ENCODE data around the gene EXOSC5.
"Not testable (repeated sequence)": the region's sequence is repeated elsewhere in the genome, so short reads cannot be mapped to it uniquely, and the experiment has no call there.

The EXOSC5 gene

DNA sequence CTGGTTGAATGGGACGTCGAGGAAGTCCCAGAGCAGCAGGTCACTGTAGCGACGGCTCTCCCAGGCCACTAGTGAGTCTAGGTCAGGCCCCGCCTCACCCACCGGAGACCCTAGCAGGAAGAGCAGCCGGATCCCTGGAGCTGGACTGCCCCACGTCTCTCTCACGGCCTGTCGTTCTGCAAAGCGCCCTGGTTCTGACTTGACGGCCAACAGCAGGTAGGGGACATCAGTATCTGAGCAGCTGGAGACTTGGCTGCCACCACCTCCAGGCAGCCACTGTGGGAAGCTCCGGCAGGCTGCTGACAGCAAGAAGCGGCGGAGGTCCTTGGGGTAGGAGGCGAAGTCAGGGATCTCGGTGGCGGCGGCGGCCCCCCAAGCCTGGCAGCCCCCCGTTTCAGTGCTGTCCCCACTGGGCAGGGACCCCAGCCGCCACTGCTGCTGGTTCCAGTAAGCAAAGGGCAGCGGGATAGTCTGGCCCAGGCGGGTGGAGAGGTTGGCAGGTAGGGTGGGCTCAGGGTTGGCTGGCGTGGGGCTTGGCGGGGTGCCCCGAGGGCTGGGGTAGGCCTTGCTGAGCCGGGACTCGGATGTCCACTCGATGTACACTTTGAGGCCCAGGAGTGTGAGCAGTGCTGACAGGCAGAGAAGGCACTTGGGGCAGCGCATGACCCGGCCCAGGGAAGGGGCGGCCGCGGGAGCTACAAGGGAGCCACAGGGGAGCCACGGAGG is 29.1 kb upstream of the EXOSC5 start:
- no peak for DNase-seq (ENCODE audit: low read depth)

DNA sequence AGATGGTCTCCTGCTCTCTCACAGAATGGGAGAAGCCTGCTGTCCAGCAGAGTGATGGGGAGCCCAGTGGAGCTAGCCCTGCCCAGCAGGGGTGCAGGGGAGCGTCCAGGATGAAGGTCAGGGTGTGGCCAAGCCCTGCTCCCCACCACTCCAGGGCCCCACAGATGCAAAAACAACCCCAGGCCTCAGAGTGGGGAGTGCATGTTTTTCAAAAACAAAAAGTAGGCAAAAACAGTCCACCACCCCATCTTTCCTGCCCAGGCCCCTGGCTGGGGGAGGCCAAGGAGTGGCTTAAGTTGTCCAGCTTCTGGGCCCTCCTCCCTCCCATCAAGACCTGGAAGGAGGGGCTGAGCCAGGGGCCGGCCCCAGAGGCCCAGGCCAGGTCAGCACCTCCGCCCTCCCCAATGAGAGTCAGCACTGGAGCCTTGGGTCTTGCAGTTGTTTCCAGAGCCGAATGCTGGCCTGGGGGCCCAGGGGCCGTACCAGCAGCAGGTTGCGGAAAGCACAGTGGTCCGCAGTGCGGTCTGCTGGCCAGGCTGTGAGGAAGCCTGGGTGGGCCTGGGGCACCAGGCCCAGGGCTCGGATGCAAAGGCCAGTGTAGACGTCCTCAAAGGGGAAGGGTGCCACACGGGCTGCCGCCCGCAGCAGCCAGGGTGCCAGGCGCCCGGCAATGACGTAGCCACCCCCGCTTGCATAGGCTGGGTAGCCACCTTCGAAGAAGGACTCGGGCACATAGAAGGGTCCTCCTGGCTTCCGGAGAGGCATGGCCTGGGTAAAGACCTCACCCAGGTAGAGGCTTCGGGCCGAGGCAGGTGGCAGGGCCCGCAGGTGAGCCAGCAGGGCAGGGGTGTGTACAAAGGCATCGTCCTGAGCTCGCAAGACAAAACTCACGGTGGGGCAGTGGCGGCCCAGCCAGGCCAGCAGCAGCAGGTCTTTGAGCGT is 28.3 kb upstream of the EXOSC5 start:
- DNase-seq (ENCODE audit: low read depth) = no peak

DNA sequence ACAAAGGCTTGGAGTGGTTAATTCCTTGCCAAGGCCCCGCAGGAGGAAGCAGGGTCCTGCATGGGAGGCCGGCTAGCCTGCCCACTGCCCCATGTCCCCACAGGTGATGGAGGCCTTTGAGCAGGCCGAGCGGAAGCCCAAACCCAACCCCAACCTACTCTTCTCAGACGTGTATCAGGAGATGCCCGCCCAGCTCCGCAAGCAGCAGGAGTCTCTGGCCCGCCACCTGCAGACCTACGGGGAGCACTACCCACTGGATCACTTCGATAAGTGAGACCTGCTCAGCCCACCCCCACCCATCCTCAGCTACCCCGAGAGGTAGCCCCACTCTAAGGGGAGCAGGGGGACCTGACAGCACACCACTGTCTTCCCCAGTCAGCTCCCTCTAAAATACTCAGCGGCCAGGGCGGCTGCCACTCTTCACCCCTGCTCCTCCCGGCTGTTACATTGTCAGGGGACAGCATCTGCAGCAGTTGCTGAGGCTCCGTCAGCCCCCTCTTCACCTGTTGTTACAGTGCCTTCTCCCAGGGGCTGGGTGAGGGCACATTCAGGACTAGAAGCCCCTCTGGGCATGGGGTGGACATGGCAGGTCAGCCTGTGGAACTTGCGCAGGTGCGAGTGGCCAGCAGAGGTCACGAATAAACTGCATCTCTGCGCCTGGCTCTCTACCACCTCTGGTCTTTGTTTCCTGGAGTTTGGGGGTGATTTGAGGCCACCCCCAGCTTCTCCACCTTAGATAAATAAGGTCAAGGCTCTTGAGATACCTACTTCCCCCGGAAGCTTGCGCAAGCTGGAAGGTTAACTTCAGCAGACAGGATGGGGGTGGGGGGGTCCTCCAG is 27.4 kb upstream of the EXOSC5 start:
- no peak for DNase-seq (ENCODE audit: low read depth)

DNA sequence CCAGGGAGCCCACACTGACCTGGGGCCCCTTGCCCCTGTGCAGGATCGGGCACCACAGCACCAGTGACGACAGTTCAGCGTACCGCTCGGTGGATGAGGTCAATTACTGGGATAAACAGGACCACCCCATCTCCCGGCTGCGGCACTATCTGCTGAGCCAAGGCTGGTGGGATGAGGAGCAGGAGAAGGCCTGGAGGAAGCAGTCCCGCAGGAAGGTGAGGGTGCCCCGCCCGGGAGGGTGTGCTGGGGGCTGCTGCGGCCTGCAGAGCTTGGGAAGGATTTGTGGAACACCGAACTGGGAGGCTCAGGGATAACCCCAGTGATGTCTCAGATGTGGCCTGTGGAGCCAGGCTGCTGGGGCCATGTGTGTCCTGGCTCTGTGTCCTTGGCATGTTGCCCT is 25.8 kb upstream of the EXOSC5 start:
- no peak for DNase-seq (ENCODE audit: low read depth)

DNA sequence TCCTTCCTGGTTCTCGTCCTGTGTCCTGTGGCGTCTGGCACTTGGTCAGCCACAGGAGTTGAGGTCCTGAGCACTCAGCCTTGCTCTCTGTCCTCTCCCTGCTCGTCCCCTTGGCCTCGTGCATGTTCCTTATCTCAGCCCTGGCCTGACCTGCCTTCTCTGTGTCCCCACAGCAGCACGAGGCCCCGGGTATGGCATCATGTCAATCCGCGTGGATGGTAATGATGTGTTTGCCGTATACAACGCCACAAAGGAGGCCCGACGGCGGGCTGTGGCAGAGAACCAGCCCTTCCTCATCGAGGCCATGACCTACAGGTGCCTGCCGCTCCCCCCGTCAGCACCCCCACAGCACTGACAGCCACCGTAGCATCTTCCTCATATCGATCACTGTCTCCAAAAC is 25.3 kb upstream of the EXOSC5 start:
- DNase-seq (ENCODE audit: low read depth) = no peak

DNA sequence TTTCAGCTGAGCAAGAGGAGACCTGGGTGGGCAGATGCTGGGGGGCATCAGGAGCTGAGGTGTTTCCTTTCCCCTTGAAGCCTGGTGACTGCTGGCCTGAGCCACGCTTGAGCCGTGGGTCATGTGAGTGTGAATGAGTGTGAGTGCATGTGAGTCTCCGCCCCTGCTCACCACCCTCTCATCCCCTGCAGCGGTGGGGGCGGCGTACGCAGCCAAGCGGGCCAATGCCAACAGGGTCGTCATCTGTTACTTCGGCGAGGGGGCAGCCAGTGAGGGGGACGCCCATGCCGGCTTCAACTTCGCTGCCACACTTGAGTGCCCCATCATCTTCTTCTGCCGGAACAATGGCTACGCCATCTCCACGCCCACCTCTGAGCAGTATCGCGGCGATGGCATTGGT is 24.8 kb upstream of the EXOSC5 start:
- no peak for DNase-seq (ENCODE audit: low read depth)

DNA sequence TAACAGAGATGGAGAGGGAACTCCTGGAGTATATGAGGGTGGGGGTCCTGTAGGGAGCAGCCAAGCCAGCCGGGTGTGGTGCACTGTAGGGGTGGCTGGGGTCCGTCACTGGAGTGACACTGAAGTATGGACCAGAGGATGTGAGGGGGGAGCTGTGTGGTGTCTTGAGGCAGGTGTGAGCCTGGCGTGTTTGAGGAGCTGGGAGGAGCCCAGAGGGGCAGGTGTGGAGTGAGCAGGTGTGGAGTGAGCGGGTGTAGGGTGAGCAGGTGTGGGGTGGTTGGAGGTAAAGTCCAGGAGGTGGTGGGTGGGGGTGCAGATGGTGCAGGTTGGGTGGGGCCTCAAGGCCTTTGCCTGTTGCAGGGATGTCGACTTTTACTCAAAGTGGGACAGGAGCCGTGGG is 24.2 kb upstream of the EXOSC5 start:
- DNase-seq (ENCODE audit: low read depth) = no peak

DNA sequence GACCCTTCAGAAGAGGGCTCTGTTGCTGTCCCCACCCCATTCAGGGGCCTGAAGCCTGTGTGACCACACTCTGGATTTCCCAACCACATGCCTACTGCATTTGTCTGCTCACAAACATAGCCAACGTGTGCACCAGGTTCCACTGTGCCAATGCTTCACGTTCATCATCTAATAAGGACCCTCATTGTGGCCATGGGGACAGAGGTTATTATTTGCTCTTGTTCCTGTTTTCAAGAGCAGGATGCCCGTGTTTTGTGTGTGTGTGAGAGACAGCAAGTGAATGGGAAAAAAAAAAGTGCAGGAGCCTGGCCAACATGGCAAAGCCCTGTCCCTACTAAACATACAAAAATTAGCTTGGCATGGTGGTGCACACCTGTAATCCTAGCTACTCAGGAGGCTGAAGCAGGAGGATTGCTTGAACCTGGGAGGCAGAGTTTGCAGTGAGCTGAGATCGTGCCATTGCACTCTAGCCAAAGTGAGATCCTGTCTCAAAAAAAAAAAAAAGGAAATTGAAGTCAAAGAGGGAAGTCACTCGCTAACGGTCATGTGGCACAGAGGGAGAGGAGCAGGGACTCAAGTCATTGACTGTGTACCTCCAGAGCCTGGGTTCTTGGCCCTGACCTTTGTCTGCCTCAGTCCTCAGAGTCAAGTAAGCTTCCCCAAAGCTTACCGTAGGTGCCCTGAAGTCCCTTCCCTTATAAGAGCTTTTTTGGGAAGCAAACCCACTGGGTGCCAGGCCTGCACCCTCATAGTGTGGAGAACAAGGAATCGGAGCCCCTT is 23.1 kb upstream of the EXOSC5 start:
- DNase-seq (ENCODE audit: low read depth) = no peak

DNA sequence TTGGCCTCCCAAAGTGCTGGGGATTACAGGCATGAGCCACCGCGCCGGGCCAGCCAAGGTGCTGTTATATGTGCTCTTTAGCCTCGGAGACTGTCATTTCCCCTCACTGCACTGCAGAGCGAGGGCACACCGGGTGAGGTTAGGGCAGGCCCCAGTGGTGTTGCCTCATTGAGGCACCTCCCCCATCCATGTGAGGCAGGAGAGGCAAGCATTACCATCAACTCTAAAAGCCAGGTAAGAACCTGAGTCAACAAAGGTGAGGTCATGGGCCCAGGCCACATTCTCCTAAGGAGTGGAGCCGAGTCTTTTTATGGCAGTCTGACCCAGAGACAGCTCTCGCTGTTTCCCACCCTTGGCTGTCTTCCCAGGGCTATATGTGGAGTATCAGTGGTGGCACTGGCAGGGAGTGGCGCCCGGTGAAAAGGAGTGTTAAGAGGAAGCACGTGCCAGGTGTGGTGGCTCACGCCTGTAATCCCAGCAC is 19.1 kb upstream of the EXOSC5 start:
- DNase-seq (ENCODE audit: low read depth) = no peak

DNA sequence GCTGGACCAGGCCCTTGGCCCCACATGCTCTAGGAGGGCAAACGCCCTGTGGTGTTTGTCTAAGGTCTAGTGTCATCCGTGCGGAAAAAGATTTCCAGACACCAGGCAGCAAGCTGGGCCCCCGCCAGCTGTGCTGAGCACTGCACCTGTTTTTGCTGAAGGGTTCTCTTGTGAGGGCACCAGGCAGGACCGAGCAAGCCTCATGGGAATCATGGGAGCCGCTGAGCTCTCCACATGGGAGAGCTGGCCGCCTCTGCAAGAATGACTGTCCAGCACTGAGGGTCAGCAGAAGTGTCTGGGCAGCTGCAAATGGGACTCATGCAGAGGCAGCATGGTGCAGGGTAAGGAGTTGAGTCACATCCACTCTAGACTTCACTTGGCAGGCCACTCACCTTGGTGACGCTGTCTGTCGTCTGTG is 18.0 kb upstream of the EXOSC5 start:
- DNase-seq (ENCODE audit: low read depth) = no peak

DNA sequence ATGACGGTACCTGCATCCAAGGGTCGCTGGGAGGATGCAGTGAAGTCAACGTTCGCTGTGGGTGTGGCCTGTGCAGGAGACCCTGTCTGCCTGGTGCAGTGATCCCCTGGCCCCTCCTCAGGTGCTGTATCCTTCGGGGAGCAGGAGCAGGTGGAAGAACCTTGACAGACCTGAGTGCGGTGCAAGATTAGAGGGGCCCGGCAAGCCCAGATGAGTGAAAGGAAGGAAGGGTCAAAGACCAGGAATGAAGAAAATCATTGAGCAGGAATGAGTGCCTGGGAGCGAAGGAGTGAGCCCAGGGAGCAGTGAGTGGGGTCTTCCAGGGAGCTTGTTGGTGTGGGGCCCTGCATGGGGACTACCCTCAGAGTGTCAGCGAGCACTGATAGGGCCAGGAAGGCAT is 17.3 kb upstream of the EXOSC5 start:
- DNase-seq (ENCODE audit: low read depth) = no peak

DNA sequence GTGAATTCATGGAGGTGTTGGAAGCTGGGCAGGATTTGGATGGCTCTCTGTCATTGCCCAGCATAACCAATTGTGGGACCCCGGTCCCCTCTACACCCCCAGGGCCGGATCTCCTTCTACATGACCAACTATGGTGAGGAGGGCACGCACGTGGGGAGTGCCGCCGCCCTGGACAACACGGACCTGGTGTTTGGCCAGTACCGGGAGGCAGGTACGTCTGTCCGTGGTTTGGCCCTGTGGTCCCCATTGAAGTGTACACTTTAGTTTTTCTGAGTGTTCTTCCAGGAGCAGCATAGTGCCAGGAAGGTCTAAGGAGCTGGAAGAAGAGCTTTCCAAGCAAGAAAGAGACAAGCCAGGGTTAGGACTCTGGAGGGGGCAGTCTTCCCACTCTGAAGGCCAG is 16.8 kb upstream of the EXOSC5 start:
- DNase-seq (ENCODE audit: low read depth) = no peak

DNA sequence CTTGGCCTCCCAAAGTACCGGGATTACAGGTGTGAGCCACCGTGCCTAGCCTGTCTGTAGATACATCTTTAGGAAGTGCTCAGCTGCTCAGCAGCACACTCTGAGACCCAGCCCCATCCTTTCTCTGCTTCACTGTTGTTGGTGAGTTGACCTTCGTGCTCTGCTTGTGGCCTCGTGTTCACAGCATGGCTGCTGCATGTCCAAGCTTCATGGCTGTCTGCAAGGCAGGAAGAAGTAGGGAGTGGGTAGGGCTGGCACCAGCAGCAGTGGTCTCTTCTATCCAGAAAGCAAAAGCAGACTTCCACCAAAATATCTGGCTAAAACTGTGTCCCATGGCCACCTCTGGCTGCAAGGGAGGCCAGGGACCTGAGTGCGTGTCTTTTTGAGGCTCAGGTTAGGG is 15.8 kb upstream of the EXOSC5 start:
- no peak for DNase-seq (ENCODE audit: low read depth)

DNA sequence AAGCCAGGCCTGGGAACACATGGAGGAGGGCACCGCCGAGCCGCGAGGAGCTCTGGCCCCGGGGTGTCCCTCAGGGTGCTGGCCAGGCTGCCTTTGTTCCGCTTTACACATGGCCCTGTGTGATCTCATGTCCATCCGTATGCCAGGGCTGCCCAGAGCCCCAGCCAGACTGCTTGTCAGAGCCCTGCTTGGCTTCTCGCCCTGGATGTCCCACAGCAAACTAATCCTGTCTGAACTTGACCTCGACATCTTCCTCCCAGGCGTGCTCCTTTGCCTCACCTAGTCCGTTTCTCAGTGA is 14.8 kb upstream of the EXOSC5 start:
- no peak for DNase-seq (ENCODE audit: low read depth)

DNA sequence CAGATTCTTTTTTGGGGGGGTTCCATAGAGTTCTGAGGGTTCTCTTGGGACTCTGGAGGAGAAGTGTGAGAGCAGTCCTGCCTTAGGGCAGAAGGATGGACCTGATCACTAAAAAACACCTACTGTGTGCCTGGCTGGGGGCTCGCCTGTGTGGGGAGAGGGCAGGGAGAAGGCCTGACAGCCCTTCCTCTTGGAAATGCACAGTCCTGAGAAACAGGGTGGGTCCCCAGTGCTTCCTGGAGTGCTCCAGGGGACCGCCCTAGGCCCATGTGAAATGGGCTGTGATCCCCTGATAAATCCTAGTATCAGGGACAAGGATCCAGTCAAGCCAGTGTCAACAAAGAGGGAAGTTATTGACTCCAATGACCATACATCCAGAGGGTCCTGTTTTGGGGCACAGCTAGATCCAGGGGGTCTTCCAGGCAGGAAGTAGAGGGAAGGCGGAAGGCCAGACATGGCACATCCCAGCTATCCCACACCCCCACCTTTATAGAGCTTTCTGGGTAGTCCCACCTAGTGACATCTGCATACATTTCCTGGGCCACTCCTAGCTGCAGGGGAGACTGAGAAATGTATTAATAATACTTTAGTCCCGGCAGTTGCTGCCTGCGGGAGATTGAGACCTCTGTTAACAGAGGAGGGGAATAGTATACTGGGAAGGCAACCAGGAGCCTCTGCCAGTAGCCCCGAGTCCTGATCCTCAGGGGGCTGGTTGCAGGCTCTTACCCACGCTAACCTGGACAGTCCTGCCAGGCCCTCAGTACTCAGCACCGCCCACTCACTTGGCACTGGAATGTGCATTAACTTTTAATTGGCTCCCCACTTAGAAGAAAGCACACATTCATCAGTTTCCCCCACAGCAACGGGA is 14.2 kb upstream of the EXOSC5 start:
- no peak for DNase-seq (ENCODE audit: low read depth)

DNA sequence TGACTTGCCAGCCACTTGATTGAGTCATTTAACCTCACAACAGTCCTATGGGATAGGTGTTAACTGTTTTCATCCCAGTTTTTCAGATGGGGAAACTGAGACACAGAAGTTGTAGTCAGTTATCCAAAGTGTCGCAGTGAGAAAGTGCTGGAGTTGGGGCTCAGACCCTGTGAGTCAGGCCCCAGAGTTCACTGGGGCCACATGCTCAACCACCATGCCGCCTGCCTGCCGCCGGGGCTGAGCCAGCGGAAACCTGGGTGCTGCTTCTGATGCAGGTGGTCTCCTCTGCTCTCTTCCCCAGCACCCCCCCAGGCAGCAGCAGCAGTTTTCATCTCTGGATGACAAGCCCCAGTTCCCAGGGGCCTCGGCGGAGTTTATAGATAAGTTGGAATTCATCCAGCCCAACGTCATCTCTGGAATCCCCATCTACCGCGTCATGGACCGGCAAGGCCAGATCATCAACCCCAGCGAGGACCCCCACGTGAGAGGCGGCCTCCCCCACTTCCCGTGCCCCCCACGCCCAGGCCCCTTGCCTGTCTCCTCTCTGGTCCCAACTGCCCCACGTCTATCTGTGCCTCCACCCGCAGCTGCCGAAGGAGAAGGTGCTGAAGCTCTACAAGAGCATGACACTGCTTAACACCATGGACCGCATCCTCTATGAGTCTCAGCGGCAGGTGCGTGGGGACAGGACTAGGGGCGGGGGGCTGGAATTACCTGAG is 13.3 kb upstream of the EXOSC5 start:
- no peak for DNase-seq (ENCODE audit: low read depth)

DNA sequence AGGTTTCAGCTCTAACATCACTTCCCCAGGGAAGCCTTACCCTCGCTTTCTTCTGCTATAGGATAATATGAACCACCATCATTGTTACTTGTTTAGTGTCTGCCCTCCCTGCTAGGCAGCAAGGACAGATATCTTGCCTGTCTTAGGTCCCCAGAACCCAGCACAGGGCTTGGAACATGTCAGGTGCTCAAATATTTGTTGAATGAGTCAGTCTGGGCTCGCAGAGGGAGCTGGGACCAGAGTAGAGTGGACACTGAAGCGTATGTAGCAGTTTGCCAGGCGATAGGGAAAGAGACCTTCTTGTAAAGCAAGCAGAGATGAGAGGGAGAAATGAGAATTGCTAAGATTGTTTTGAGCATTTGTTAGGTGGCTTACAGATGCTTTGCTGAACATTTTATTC is 12.1 kb upstream of the EXOSC5 start:
- DNase-seq (ENCODE audit: low read depth) = no peak

DNA sequence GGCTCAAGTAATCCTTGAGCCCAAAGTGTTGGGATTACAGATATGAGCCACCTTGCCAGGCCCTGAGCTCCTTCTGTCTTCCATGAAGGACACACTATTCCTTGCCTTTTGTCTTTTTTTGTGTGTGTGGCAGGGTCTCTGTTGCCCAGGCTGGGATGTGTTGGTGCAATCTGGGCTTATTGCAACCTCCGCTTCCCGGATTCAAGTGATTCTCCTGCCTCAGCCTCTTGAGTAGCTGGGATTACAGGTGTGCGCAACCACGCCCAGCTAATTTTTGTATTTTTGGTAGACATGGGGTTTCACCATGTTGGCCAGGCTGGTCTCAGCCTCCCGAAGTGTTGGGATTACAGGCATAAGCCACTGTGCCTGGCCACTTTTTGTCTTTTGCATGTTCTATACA is 11.7 kb upstream of the EXOSC5 start:
- not testable (repeated sequence) for DNase-seq (ENCODE audit: low read depth)

DNA sequence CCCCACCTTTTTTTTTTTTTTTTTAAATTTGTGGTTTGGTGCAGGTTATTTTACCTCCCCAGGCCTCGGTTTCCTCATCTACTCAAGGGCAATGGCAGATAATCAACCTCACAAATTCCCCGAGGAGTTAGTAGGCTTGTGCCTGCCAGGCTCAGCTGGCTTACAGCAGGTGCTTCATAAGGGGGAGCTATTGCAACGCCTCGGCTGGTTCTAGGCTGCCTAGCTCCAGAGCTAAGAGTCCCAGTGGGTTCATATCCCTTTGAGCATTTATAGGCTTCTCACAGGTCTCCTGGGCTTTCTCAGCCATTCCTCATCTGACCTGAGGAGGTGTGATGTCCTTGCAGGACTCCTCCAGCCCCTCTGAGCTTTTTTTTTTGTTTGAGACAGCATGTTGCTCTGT is 11.1 kb upstream of the EXOSC5 start:
- DNase-seq (ENCODE audit: low read depth) = no peak

DNA sequence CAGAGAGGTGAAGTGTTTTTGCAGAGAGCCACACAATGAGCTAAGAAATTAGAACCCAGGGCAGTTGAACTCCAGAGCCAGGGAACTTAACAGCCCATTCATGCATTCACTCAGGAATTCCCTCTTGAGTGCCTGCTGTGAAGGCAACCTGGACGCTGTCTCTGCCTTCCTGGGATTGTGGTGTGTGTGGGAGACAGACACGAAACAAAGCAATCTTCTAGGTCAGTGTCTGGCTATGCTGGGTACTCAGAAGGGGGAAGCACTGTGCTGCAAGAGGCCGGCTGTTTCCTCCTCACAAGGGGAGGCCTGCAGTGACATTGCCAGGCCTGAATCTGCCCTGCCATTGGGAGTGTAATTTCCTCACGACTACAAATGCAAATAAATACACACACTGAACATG is 10.1 kb upstream of the EXOSC5 start:
- no peak for DNase-seq (ENCODE audit: low read depth)
